ENCODE data around the gene PURA.

PURA gene

GRCh38 chr5:140118302-140118936 is 4.5 kb downstream of the PURA start:
- peak in 2 of 3 donors; percentile 33 to 35 for DNase-seq
- Histone ChIP-seq H3K36me3 (ENCODE audit: control insufficient read depth in 4 of 4, insufficient read depth in 4 of 4, low read length in 3 of 4) (no peaks in the 10 kb centered on the region), H3K9me3 (ENCODE audit: control extremely low read depth in 1 of 5, control insufficient read depth in 4 of 5, insufficient read depth in 2 of 5, low read depth in 1 of 5, low read length in 4 of 5) (no peaks in the 10 kb centered on the region), H3K27ac (ENCODE audit: insufficient read depth in 1 of 2, low read depth in 1 of 2, low read length in 2 of 2, poor library complexity in 1 of 2, severe bottlenecking in 2 of 2) (no peak overlapping the region), H3K27me3 (replicated peaks in 2 of 5; ENCODE audit: control insufficient read depth in 4 of 5, insufficient read depth in 5 of 5, low read length in 4 of 5) (peaks cover 0 to under 1% (median 0%) of the 10 kb centered on the region in 5 experiments), H3K4me3 (ENCODE audit: control insufficient read depth in 1 of 7, extremely low read depth in 1 of 7, insufficient read depth in 4 of 7, low read depth in 2 of 7, low read length in 6 of 7) (no peak overlapping the region), H3K4me1 (ENCODE audit: control extremely low read depth in 1 of 4, control insufficient read depth in 4 of 4, insufficient read depth in 4 of 4, low read length in 3 of 4) (peaks cover 6 to 31% (median 17%) of the 10 kb centered on the region in 4 experiments)
- ChIA-PET CTCF (interaction anchor here (0.8 to 1.7 kb wide), 10 partner anchors 8 to 48 kb away, joined by 3 to 13 read pairs (median 4); no protein-coding TSS in a partner anchor), POLR2A (no interaction called here)
- 100% methylated on average over 1 of the region's 3 CpGs for WGBS (ENCODE audit: insufficient coverage)

GRCh38 chr5:140125637-140126036 is 11.7 kb downstream of the PURA start, which contains the start of gene IGIP:
Gene IGIP (plus strand): TSS chr5:140125937. CDS start chr5:140128477, 2,540 bp downstream.
- peaks cover 0 to 3% (median 0%) of the 10 kb centered on the region in 5 experiments for H3K27me3 ChIP-seq (replicated peaks in 2 of 5; ENCODE audit: control insufficient read depth in 4 of 5, insufficient read depth in 5 of 5, low read length in 4 of 5)
- WGBS (ENCODE audit: insufficient coverage), result no CpG with 5 or more reads among the region's 4 CpGs
- CTCF ChIA-PET, result interaction anchor here (0.8 to 6.0 kb wide), 3 partner anchors 8 to 19 kb away, joined by 4 to 62 read pairs (median 5); no protein-coding TSS in a partner anchor
- H3K9me3 ChIP-seq (ENCODE audit: control extremely low read depth in 1 of 5, control insufficient read depth in 4 of 5, insufficient read depth in 2 of 5, low read depth in 1 of 5, low read length in 4 of 5), result no peaks in the 10 kb centered on the region
- H3K36me3 ChIP-seq (ENCODE audit: control insufficient read depth in 4 of 4, insufficient read depth in 4 of 4, low read length in 3 of 4), result no peaks in the 10 kb centered on the region
- POLR2A ChIA-PET, result no interaction called here
- no peak within 1 kb of the TSS for H3K4me3 ChIP-seq (ENCODE audit: control insufficient read depth in 1 of 7, extremely low read depth in 1 of 7, insufficient read depth in 4 of 7, low read depth in 2 of 7, low read length in 6 of 7)
- H3K27ac ChIP-seq (ENCODE audit: insufficient read depth in 1 of 2, low read depth in 1 of 2, low read length in 2 of 2, poor library complexity in 1 of 2, severe bottlenecking in 2 of 2), result no peak within 1 kb of the TSS
- DNase-seq, result no peak
- H3K4me1 ChIP-seq (ENCODE audit: control extremely low read depth in 1 of 4, control insufficient read depth in 4 of 4, insufficient read depth in 4 of 4, low read length in 3 of 4), result peaks cover 0 to 4% (median 0%) of the 10 kb centered on the region in 4 experiments

GRCh38 chr5:140126315-140127012 is 12.6 kb downstream of the PURA start:
- H3K36me3 ChIP-seq (ENCODE audit: control insufficient read depth in 4 of 4, insufficient read depth in 4 of 4, low read length in 3 of 4), result no peaks in the 10 kb centered on the region
- DNase-seq, result no peak
- no peaks in the 10 kb centered on the region for H3K9me3 ChIP-seq (ENCODE audit: control extremely low read depth in 1 of 5, control insufficient read depth in 4 of 5, insufficient read depth in 2 of 5, low read depth in 1 of 5, low read length in 4 of 5)
- peaks cover 0 to 4% (median 0%) of the 10 kb centered on the region in 4 experiments for H3K4me1 ChIP-seq (ENCODE audit: control extremely low read depth in 1 of 4, control insufficient read depth in 4 of 4, insufficient read depth in 4 of 4, low read length in 3 of 4)
- ChIA-PET POLR2A (no interaction called here), CTCF (interaction anchor here (0.8 to 1.8 kb wide), 2 partner anchors 9 to 18 kb away, joined by 4 to 5 read pairs; no protein-coding TSS in a partner anchor)
- H3K27me3 ChIP-seq (replicated peaks in 2 of 5; ENCODE audit: control insufficient read depth in 4 of 5, insufficient read depth in 5 of 5, low read length in 4 of 5), result peaks cover 0 to 3% (median 0%) of the 10 kb centered on the region in 5 experiments
- no peak overlapping the region for H3K27ac ChIP-seq (ENCODE audit: insufficient read depth in 1 of 2, low read depth in 1 of 2, low read length in 2 of 2, poor library complexity in 1 of 2, severe bottlenecking in 2 of 2)
- no peak overlapping the region for H3K4me3 ChIP-seq (ENCODE audit: control insufficient read depth in 1 of 7, extremely low read depth in 1 of 7, insufficient read depth in 4 of 7, low read depth in 2 of 7, low read length in 6 of 7)
- 100% methylated on average over 4 of the region's 6 CpGs for WGBS (ENCODE audit: insufficient coverage)

GRCh38 chr5:140128376-140128775 is 14.5 kb downstream of the PURA start:
- Histone ChIP-seq H3K4me3 (ENCODE audit: control insufficient read depth in 1 of 7, extremely low read depth in 1 of 7, insufficient read depth in 4 of 7, low read depth in 2 of 7, low read length in 6 of 7) (no peak overlapping the region), H3K27ac (ENCODE audit: insufficient read depth in 1 of 2, low read depth in 1 of 2, low read length in 2 of 2, poor library complexity in 1 of 2, severe bottlenecking in 2 of 2) (no peak overlapping the region), H3K36me3 (ENCODE audit: control insufficient read depth in 4 of 4, insufficient read depth in 4 of 4, low read length in 3 of 4) (no peaks in the 10 kb centered on the region), H3K9me3 (ENCODE audit: control extremely low read depth in 1 of 5, control insufficient read depth in 4 of 5, insufficient read depth in 2 of 5, low read depth in 1 of 5, low read length in 4 of 5) (no peaks in the 10 kb centered on the region), H3K27me3 (replicated peaks in 2 of 5; ENCODE audit: control insufficient read depth in 4 of 5, insufficient read depth in 5 of 5, low read length in 4 of 5) (peaks cover 0 to 3% (median 0%) of the 10 kb centered on the region in 5 experiments), H3K4me1 (ENCODE audit: control extremely low read depth in 1 of 4, control insufficient read depth in 4 of 4, insufficient read depth in 4 of 4, low read length in 3 of 4) (peaks cover 0 to 12% (median 8%) of the 10 kb centered on the region in 4 experiments)
- whole genome bisulfite sequencing (ENCODE audit: insufficient coverage), result 100% methylated on average over 2 of the region's 5 CpGs
- ChIA-PET CTCF (interaction anchor here (0.8 kb wide), 1 partner anchor 26 kb away, joined by 3 read pairs; no protein-coding TSS in a partner anchor), POLR2A (no interaction called here)
- no peak for DNase-seq

- Histone ChIP-seq H3K4me1 (ENCODE audit: control extremely low read depth in 1 of 4, control insufficient read depth in 4 of 4, insufficient read depth in 4 of 4, low read length in 3 of 4) (peaks cover 0 to 9% (median 8%) of the 10 kb centered on the region in 4 experiments), H3K4me3 (ENCODE audit: control insufficient read depth in 1 of 7, extremely low read depth in 1 of 7, insufficient read depth in 4 of 7, low read depth in 2 of 7, low read length in 6 of 7) (no peak overlapping the region), H3K36me3 (ENCODE audit: control insufficient read depth in 4 of 4, insufficient read depth in 4 of 4, low read length in 3 of 4) (no peaks in the 10 kb centered on the region), H3K27ac (ENCODE audit: insufficient read depth in 1 of 2, low read depth in 1 of 2, low read length in 2 of 2, poor library complexity in 1 of 2, severe bottlenecking in 2 of 2) (no peak overlapping the region), H3K9me3 (ENCODE audit: control extremely low read depth in 1 of 5, control insufficient read depth in 4 of 5, insufficient read depth in 2 of 5, low read depth in 1 of 5, low read length in 4 of 5) (no peaks in the 10 kb centered on the region), H3K27me3 (replicated peaks in 2 of 5; ENCODE audit: control insufficient read depth in 4 of 5, insufficient read depth in 5 of 5, low read length in 4 of 5) (peaks cover 0 to 3% (median 0%) of the 10 kb centered on the region in 5 experiments)
- ChIA-PET POLR2A (interaction anchor here (1.5 kb wide), 1 partner anchor 17 kb away, joined by 3 read pairs; the partner anchor contains the start of gene PURA), CTCF (interaction anchor here (0.6 to 7.6 kb wide), 6 partner anchors 10 to 58 kb away, joined by 3 to 74 read pairs (median 6); no protein-coding TSS in a partner anchor)
- 97% methylated on average over 3 of the region's 5 CpGs for WGBS (ENCODE audit: insufficient coverage)
- DNase-seq, result no peak
Observed at GRCh38 chr5:140130949-140131733, 17.2 kb downstream of the PURA start.

GRCh38 chr5:140131967-140132409 is 18.1 kb downstream of the PURA start:
- peak in 2 of 3 donors; percentile 69 to 70 for DNase-seq
- Histone ChIP-seq H3K27ac (ENCODE audit: insufficient read depth in 1 of 2, low read depth in 1 of 2, low read length in 2 of 2, poor library complexity in 1 of 2, severe bottlenecking in 2 of 2) (no peak overlapping the region), H3K4me3 (ENCODE audit: control insufficient read depth in 1 of 7, extremely low read depth in 1 of 7, insufficient read depth in 4 of 7, low read depth in 2 of 7, low read length in 6 of 7) (no peak overlapping the region), H3K4me1 (ENCODE audit: control extremely low read depth in 1 of 4, control insufficient read depth in 4 of 4, insufficient read depth in 4 of 4, low read length in 3 of 4) (peaks cover 0 to 9% (median 8%) of the 10 kb centered on the region in 4 experiments), H3K27me3 (replicated peaks in 2 of 5; ENCODE audit: control insufficient read depth in 4 of 5, insufficient read depth in 5 of 5, low read length in 4 of 5) (peaks cover 0 to 2% (median 0%) of the 10 kb centered on the region in 5 experiments), H3K36me3 (ENCODE audit: control insufficient read depth in 4 of 4, insufficient read depth in 4 of 4, low read length in 3 of 4) (no peaks in the 10 kb centered on the region), H3K9me3 (ENCODE audit: control extremely low read depth in 1 of 5, control insufficient read depth in 4 of 5, insufficient read depth in 2 of 5, low read depth in 1 of 5, low read length in 4 of 5) (no peaks in the 10 kb centered on the region)
- CTCF ChIA-PET, result interaction anchor here (0.6 to 7.6 kb wide), 10 partner anchors 10 to 59 kb away, joined by 3 to 74 read pairs (median 9); no protein-coding TSS in a partner anchor
- POLR2A ChIA-PET, result interaction anchor here (1.2 to 1.5 kb wide), 2 partner anchors 8 to 18 kb away, joined by 3 read pairs; partner anchors contain the start of gene PURA
- WGBS (ENCODE audit: insufficient coverage), result 31% methylated on average over 3 of the region's 3 CpGs

Measured in common myeloid progenitor, CD34-positive (primary cell).